MM.1S (cell line): Measurements from ENCODE around the gene TMEM207.

Experiments used
- DNase-seq: peaks from one replicate; pipeline ENCODE4 v3.0.0-alpha.2; 2015
- H2AFZ ChIP-seq: fragments of 300-600 bp; sonication (generic); 2 replicates; pipeline ENCODE4 v1.6.0; 2016; ENCODE audit warnings: antibody characterized with exemption, low read length
- H3F3A ChIP-seq: fragments of 300-600 bp; sonication (generic); 2 replicates; pipeline ENCODE4 v1.6.1; 2016; ENCODE audit warnings: mild to moderate bottlenecking, antibody characterized with exemption, low read length, moderate library complexity, mixed read lengths; ENCODE audit not compliant: insufficient read depth
- H3K27ac ChIP-seq: fragments of 300-600 bp; sonication (generic); 2 replicates; pipeline ENCODE4 v1.5.1; 2016; ENCODE audit warnings: mild to moderate bottlenecking, low read length
- H3K27me3 ChIP-seq: fragments of 300-600 bp; sonication (generic); replicated peaks from 2 replicates; pipeline ENCODE4 v1.6.0; 2016; ENCODE audit warnings: low read length; ENCODE audit not compliant: insufficient read depth
- H3K36me3 ChIP-seq: fragments of 300-600 bp; sonication (generic); replicated peaks from 2 replicates; pipeline ENCODE4 v1.6.1; 2016; ENCODE audit warnings: mild to moderate bottlenecking, low read length, mixed read lengths; ENCODE audit not compliant: insufficient read depth
- H3K4me1 ChIP-seq: fragments of 300-600 bp; sonication (generic); 2 replicates; pipeline ENCODE4 v1.6.1; 2016; ENCODE audit warnings: low read length, mixed read lengths
- H3K4me2 ChIP-seq: fragments of 300-600 bp; sonication (generic); 2 replicates; pipeline ENCODE4 v1.6.0; 2016; ENCODE audit warnings: low read depth, low read length
- H3K4me3 ChIP-seq: fragments of 300-600 bp; sonication (generic); 2 replicates; pipeline ENCODE4 v1.5.1; 2016; ENCODE audit warnings: low read length, mixed read lengths
- H3K79me2 ChIP-seq: fragments of 300-600 bp; sonication (generic); 2 replicates; pipeline ENCODE4 v1.6.1; 2016; ENCODE audit warnings: mixed run types, low read length, mixed read lengths
- H3K9ac ChIP-seq: fragments of 300-600 bp; sonication (generic); 2 replicates; pipeline ENCODE4 v1.6.1; 2016; ENCODE audit warnings: low read length, mixed read lengths
- H3K9me2 ChIP-seq: fragments of 300-600 bp; sonication (generic); replicated peaks from 2 replicates; pipeline ENCODE4 v1.6.1; 2016; ENCODE audit warnings: mild to moderate bottlenecking, low read length, mixed read lengths; ENCODE audit not compliant: insufficient read depth
- H3K9me3 ChIP-seq: fragments of 300-600 bp; sonication (generic); replicated peaks from 2 replicates; pipeline ENCODE4 v1.6.1; 2016; ENCODE audit warnings: mild to moderate bottlenecking, low read length, mixed read lengths; ENCODE audit not compliant: insufficient read depth
- H4K20me1 ChIP-seq: fragments of 300-600 bp; sonication (generic); 2 replicates; pipeline ENCODE4 v1.6.1; 2016; ENCODE audit warnings: mild to moderate bottlenecking, low read length, moderate library complexity, mixed read lengths; ENCODE audit not compliant: insufficient read depth
- EZH2 ChIP-seq: fragments of 300-600 bp; sonication (generic); optimal IDR thresholded peaks from 2 replicates; pipeline ENCODE3; 2017; ENCODE audit warnings: low read depth, mild to moderate bottlenecking, antibody characterized with exemption, low read length, mixed read lengths
- EZH2phosphoT487 ChIP-seq: fragments of 300-600 bp; sonication (generic); IDR thresholded peaks from 2 replicates; pipeline ENCODE4 v1.6.1; 2018; ENCODE audit warnings: antibody characterized with exemption, low read length
- TF ChIP-seq, protein P1 (sequence below): fragments of 300-600 bp; sonication (generic); IDR thresholded peaks from 2 replicates; pipeline ENCODE4 v1.5.1; 2016; ENCODE audit warnings: antibody characterized with exemption, low read length, mixed read lengths

TMEM207 gene

DNA sequence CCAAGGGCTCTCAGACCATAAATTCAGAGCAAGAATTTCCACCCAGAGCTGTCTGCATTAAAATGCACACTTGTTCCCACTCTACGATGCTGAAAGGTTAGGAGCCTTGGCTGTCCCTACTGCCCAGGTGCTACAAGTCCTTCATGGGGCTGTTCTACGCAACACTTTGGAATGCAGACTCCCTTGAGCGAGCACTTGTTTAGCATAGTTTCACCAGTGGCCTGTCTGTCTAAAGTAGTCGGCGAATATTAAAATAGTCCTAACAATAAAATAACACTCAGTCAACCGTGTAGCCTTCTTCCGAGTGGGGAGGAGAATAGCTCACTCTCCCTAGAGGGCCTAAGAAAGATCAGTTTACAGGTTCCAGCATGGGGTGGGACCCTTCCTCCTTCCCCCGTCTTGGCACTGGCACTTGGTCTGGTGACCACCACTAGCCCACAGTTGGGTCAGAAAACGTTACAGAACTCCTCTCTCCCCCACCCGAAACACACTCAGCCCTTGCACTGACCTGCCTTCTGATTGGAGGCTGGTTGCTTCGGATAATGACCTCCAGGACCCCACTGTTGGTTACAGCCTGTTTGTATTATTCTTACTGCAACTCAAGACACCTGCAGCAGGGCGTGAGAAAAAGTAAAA, 62.0 kb downstream of the TMEM207 start, which contains the start of gene CLDN16:
CLDN16 (plus strand) TSS at position 586 of the 636 bp plus-strand sequence. CDS start 167 bp downstream, outside the sequence.
- Histone ChIP-seq H2AFZ (no peak within 1 kb of the TSS), H3K9me3 (no peaks in the 10 kb centered on the region), H3F3A (no peaks in the 10 kb centered on the region), H3K9me2 (no peaks in the 10 kb centered on the region), H3K9ac (no peak within 1 kb of the TSS), H4K20me1 (no peaks in the 10 kb centered on the region), H3K27ac (no peak within 1 kb of the TSS), H3K4me3 (no peak within 1 kb of the TSS), H3K4me2 (no peak within 1 kb of the TSS), H3K36me3 (no peaks in the 10 kb centered on the region), H3K27me3 (no peaks in the 10 kb centered on the region), H3K79me2 (no peaks in the 10 kb centered on the region), H3K4me1 (0 out of 2 replicates have a peak, but pooled peaks cover under 1% of the 10 kb centered on the region)
- TF ChIP-seq, protein P1, sequence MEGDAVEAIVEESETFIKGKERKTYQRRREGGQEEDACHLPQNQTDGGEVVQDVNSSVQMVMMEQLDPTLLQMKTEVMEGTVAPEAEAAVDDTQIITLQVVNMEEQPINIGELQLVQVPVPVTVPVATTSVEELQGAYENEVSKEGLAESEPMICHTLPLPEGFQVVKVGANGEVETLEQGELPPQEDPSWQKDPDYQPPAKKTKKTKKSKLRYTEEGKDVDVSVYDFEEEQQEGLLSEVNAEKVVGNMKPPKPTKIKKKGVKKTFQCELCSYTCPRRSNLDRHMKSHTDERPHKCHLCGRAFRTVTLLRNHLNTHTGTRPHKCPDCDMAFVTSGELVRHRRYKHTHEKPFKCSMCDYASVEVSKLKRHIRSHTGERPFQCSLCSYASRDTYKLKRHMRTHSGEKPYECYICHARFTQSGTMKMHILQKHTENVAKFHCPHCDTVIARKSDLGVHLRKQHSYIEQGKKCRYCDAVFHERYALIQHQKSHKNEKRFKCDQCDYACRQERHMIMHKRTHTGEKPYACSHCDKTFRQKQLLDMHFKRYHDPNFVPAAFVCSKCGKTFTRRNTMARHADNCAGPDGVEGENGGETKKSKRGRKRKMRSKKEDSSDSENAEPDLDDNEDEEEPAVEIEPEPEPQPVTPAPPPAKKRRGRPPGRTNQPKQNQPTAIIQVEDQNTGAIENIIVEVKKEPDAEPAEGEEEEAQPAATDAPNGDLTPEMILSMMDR, result no peak
- no peak for TF ChIP-seq EZH2phosphoT487
- TF ChIP-seq EZH2, result no peak
- DNase-seq, result no peak

DNA sequence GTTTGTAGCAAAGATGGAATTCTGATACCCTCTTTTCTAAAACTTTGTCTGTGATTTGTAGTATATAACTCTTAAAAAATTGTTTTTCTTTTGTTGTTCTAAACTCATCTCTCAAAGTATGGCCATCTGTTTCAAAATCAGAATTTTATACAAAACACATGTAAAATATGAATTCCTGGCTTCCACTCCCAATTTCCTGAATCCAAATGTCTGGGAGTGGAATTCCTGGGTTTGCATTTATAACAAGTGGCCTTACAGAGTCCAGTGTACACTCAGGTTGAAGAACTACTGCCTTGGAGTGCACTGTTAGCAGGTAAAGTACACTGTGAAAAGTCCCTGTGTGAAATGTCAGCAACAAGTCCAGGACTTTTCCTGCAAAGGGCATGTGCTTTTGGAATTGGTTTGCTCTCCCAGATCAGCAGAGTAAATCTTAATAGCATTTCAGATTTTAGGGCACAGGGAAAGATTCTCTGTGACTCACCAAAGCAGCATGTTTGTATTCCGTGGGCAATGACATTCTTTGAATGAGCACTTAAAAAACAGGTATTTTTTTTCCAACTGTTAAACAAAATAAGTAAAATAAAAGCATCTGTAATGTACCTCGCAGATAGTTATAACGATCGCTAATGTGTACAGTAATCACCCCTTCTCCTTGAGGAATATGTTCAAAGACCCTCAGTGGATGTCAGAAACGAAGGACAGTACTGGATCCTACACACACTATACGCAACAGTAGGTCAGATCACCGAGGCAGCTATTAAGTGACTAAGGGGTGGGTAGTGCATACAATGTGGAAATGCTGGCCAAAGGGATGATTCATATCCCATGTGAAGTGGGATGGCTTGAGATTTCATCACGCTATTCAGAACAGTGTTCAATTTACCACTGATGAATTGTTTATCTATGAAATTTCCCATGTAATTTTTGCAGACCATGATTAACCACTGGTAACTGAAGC, 63.7 kb downstream of the TMEM207 start:
- no peak for TF ChIP-seq EZH2
- TF ChIP-seq, protein P1, result no peak
- no peak for TF ChIP-seq EZH2phosphoT487
- Histone ChIP-seq H3K27me3 (no peaks in the 10 kb centered on the region), H3K9me3 (no peaks in the 10 kb centered on the region), H4K20me1 (no peaks in the 10 kb centered on the region), H3K27ac (no peak overlapping the region), H3K9ac (no peak overlapping the region), H3K79me2 (no peaks in the 10 kb centered on the region), H2AFZ (no peak overlapping the region), H3K4me2 (no peak overlapping the region), H3K4me1 (0 out of 2 replicates have a peak, but pooled peaks cover 5% of the 10 kb centered on the region), H3K36me3 (no peaks in the 10 kb centered on the region), H3K4me3 (no peak overlapping the region), H3F3A (no peaks in the 10 kb centered on the region), H3K9me2 (no peaks in the 10 kb centered on the region)
- no peak for DNase-seq

DNA sequence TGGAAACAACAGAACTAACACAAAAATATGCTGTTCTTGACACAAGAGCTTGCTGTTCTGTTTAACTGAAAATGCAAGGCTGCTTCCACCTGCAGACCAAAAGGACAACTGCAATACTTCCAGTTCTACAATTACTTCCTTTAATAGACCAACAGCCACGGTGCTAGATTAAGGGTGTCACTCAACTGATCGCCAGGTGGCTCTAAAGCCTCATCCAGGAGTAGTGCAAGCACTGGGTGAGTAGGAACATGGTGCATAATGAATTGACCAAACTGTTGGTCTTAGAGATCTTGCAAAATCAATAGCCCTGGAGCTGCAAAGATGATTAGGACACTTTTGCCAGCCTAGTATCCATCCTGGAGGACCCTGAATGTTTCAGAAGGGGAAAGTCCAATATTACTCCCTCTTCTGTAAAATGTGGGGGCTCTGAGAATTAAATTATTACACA, 65.4 kb downstream of the TMEM207 start:
- Histone ChIP-seq H3K4me2 (no peak overlapping the region), H3K9me3 (no peaks in the 10 kb centered on the region), H3K4me3 (no peak overlapping the region), H3K27ac (no peak overlapping the region), H3F3A (no peaks in the 10 kb centered on the region), H4K20me1 (no peaks in the 10 kb centered on the region), H3K9ac (no peak overlapping the region), H3K9me2 (no peaks in the 10 kb centered on the region), H3K27me3 (no peaks in the 10 kb centered on the region), H3K79me2 (no peaks in the 10 kb centered on the region), H2AFZ (no peak overlapping the region), H3K4me1 (0 out of 2 replicates have a peak, but pooled peaks cover 5% of the 10 kb centered on the region), H3K36me3 (no peaks in the 10 kb centered on the region)
- TF ChIP-seq, protein P1, result peak; percentile 91
- no peak for TF ChIP-seq EZH2phosphoT487
- DNase-seq, result peak; percentile 92
